Stomach (tissue), 4 donors: ENCODE data around the gene IGF2BP1.

ENCODE experiments used
- POLR2A ChIP-seq, 4 donors: fragments of 450-650 bp; IDR thresholded peaks; one replicate each; pipeline ENCODE4 v1.6.1; 2016; ENCODE audit warnings: antibody characterized with exemption in 4 of 4, control low read depth in 2 of 4, mild to moderate bottlenecking in 1 of 4, moderate library complexity in 1 of 4
- POLR2AphosphoS5 ChIP-seq, 3 donors: sonication (generic); formaldehyde crosslinking; IDR thresholded peaks; one replicate each; pipeline ENCODE4 v1.6.1; 2016; ENCODE audit warnings: antibody characterized with exemption in 3 of 3

GRCh38 chr17:49024523-49024922 is 27.3 kb downstream of the IGF2BP1 start:
- TF ChIP-seq POLR2AphosphoS5 (IDR thresholded peaks at IDR 0.05) (no peak), POLR2A (IDR thresholded peaks at IDR 0.05) (no peak)
